ENCODE data around the gene PTPRQ.
A peak's percentile ranks its signal among the peaks of the same experiment; 100 is the strongest.

PTPRQ gene

DNA sequence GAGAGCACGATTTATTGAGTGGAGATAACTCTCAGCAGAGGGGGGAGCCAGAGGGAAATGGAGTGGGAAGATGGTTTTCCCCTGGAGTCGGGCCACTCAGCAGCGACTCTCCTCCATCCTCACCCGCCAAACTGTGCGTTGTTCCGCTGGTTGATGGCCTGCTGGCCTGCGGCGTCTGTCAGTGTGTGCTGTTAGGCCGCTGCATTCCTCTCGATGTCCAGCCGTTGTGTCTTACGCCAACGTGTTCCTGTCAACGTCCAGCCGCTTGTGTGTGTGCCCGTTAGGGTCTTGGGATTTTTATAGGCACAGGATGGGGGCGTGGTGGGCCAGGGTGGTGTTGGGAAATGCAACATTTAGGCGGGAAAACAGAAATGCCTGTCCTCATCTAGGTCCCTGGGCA is 69.2 kb downstream of the PTPRQ start:
- no peak for DNase-seq (ENCODE audit: low read depth)
- no peak overlapping the region for H3K4me3 ChIP-seq (ENCODE audit: low read length)
- TF ChIP-seq, protein P1, sequence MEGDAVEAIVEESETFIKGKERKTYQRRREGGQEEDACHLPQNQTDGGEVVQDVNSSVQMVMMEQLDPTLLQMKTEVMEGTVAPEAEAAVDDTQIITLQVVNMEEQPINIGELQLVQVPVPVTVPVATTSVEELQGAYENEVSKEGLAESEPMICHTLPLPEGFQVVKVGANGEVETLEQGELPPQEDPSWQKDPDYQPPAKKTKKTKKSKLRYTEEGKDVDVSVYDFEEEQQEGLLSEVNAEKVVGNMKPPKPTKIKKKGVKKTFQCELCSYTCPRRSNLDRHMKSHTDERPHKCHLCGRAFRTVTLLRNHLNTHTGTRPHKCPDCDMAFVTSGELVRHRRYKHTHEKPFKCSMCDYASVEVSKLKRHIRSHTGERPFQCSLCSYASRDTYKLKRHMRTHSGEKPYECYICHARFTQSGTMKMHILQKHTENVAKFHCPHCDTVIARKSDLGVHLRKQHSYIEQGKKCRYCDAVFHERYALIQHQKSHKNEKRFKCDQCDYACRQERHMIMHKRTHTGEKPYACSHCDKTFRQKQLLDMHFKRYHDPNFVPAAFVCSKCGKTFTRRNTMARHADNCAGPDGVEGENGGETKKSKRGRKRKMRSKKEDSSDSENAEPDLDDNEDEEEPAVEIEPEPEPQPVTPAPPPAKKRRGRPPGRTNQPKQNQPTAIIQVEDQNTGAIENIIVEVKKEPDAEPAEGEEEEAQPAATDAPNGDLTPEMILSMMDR (conservative IDR thresholded peaks at IDR 0.05; ENCODE audit: low read length): no peak

DNA sequence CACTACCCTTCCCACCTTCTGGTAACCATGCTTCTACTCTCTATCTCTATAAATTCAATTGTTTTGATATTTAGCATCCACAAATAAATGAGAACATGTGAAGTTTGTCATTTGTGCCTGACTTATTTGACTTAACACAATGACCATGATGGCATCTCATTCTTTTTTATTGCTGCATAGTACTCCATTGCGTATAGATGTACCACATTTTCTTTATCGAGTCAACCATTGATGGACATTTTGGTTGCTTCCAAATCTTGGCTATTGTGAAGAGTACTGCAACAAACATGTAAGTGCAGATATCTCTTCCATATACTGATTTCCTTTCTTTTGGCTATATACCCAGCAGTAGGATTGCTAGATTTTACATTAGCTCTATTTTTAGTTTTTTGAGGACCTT is 73.6 kb downstream of the PTPRQ start:
- no peak overlapping the region for H3K4me3 ChIP-seq (ENCODE audit: low read length)
- TF ChIP-seq, protein P1 (conservative IDR thresholded peaks at IDR 0.05; ENCODE audit: low read length): no peak
- DNase-seq (ENCODE audit: low read depth): no peak

DNA sequence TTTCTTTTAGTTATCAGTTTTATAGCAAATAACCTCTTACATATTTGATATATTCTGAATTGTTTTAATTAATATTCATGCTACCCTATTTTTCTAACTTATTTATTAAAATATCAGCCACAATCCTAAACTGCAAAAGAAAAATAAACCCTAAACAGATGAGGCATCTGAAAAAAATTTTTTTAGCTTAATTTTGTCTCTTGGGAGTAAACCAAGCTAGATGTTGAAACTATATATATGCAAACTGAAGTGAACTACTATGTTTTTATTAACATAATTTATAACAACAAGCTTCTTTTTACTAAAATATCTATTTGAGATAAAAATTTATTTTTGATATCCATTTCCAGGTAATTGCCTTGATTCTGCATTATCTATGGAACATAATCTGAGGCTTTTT is 87.6 kb downstream of the PTPRQ start:
- DNase-seq (ENCODE audit: low read depth): no peak
- TF ChIP-seq, protein P1 (conservative IDR thresholded peaks at IDR 0.05; ENCODE audit: low read length): no peak
- no peak overlapping the region for H3K4me3 ChIP-seq (ENCODE audit: low read length)

DNA sequence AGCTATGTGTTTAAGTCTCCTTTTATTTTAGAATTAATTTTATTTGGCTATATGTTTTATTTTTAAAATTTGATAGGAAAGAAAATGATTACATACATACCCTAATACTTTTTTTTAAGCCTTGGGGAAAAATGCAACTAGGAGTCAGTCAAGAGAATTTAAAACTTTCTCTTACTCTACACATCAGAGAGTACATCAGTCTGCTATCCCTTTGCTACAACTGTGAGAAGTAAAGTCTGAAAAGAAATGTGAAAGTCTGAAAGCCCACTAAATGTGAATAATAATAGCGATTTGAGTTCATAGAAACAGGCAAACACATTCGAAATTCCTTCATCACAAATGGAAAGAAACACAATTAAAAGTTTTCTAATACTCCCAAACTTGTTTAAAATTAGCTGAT is 95.0 kb downstream of the PTPRQ start:
- H3K4me3 ChIP-seq (ENCODE audit: low read length): no peak overlapping the region
- no peak for DNase-seq (ENCODE audit: low read depth)
- TF ChIP-seq, protein P1 (conservative IDR thresholded peaks at IDR 0.05; ENCODE audit: low read length): no peak

DNA sequence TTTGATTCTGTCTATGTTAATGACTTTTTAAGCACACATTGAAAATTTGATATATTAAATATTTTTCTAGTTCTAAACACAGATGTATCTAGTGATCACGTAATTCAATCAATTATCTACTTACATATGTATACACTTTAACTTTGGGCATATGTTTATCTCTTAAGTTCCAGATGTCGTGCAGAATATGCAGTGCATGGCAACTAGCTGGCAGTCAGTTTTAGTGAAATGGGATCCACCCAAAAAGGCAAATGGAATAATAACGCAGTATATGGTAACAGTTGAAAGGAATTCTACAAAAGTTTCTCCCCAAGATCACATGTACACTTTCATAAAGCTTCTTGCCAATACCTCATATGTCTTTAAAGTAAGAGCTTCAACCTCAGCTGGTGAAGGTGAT is 105.3 kb downstream of the PTPRQ start:
- TF ChIP-seq, protein P1 (conservative IDR thresholded peaks at IDR 0.05; ENCODE audit: low read length): no peak

DNA sequence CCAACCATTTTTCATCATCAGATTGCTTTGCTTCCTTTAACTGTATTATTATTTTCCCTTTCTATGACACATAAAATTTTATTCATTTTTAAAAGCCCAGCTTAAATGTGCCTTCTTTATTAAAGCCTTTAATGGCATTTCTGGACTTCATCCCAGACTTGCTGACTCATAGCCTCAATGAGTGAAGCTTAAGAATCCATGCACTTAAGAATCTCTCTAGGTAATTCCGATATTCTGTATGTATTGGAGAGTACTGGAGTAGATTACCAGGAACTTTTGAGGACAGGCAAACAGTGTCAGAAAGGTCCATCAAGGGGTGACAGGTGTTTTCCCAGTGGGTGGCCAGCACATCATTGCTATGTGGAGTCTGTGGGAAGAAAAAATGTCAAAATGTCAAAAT is 107.9 kb downstream of the PTPRQ start:
- TF ChIP-seq, protein P1 (conservative IDR thresholded peaks at IDR 0.05; ENCODE audit: low read length): no peak
- peak; percentile 95 for DNase-seq (ENCODE audit: low read depth)
- no peak overlapping the region for H3K4me3 ChIP-seq (ENCODE audit: low read length)

More for the DNA sequence above, 105.3 kb downstream of the PTPRQ start:
- DNase-seq (ENCODE audit: low read depth): no peak
- no peak overlapping the region for H3K4me3 ChIP-seq (ENCODE audit: low read length)

DNA sequence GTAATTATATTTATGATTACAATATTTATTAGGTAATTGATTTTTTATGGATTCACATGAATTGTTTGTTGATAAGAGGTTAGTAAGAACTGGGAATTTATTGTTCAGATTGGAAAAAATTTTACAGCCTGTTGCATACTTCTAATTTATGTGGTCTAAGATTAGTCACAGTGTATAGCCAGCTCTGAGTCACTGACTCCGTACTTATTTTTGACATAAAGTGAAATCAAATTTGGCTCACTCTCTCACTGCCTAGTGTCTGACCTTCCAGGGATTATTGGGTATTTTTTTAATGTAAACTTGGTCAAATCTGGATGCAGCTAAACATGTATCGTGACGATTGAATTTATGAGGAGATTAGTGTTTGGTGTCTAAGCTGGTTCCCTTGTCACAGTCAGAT is 109.3 kb downstream of the PTPRQ start:
- DNase-seq (ENCODE audit: low read depth): peak; percentile 84
- no peak overlapping the region for H3K4me3 ChIP-seq (ENCODE audit: low read length)
- TF ChIP-seq, protein P1 (conservative IDR thresholded peaks at IDR 0.05; ENCODE audit: low read length): no peak

All from AG10803 (cell line).